HuH-7 (cell line): ENCODE data around the gene LMAN1L.

Experiments
- DNase-seq: peaks from one replicate; pipeline ENCODE4 v3.0.0; 2011; ENCODE audit warnings: low spot score

LMAN1L gene

GRCh38 chr15:74794248-74794969 lies 18.2 kb upstream of the LMAN1L start:
- no peak for DNase-seq

GRCh38 chr15:74794970-74795349 lies 17.7 kb upstream of the LMAN1L start:
- no peak for DNase-seq

DNA sequence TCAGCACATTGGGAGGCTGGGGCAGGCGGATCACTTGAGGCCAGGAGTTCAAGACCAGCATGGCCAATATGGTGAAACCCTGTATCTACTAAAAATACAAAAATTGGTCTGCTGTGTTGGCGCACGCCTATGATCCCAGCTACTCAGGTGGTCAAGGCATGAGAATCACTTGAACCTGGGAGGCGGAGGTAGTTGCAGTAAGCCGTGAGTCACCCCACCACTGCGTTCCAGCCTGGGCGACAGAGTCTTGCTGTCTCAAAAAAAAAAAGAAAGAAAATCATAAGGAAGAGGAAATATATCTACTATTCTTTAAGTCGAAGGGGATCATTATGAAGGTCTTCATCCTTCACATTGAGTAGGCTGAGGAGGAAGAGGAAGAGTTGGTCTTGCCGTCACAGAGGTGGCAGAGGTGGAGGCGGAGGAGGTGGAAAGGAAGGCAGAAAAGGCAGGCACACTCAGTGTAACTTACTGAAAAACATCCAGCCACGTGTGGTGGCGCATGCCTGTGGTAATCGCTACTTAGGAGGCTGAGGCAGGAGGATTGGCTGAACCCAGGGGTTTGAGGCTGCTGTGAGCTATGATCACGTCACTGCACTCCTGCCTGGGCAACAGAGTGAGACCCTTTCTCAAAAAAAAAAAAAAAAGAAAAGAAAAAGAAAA lies 16.5 kb upstream of the LMAN1L start:
- DNase-seq: no peak

DNA sequence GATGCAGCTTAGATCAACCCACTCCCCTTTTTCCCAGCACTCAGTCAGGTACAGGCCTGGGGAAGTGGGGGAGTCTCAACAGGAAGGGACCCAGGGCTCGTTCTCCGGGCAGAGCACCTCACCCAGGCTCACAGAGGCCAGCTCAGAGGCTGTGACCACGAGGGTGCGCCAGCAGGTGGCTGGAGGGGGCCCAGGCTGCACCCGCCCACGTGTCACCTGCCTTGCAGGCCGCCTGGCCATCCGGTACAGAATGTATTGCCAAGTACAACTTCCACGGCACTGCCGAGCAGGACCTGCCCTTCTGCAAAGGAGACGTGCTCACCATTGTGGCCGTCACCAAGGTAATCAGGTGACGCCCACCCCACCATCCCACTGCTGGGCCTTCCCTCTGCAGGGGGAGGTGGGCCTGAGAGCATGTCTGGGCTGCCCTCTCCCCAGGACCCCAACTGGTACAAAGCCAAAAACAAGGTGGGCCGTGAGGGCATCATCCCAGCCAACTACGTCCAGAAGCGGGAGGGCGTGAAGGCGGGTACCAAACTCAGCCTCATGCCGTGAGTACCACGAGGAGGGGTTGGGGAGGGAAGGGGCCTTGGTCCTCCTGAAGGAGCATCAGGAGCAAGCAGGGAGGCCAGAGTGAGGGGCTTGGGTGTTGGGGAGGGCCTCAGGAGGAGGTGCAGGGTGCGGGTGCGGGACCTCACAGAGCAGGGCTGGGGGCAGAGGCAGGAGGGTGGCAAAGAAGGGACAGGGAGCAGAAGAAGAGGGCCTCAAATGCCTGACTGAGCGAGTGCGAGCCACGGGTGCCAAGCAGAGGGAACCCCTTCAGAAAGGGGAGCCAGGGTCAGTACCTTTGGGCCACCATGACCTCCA lies 14.0 kb upstream of the LMAN1L start:
- DNase-seq: no peak

GRCh38 chr15:74799255-74799855 lies 13.3 kb upstream of the LMAN1L start:
- DNase-seq: no peak

GRCh38 chr15:74799856-74800558 lies 12.6 kb upstream of the LMAN1L start:
- peak; percentile 98 for DNase-seq

- no peak for DNase-seq
Observed at GRCh38 chr15:74800559-74801094, 12.0 kb upstream of the LMAN1L start.

- no peak for DNase-seq
Observed at GRCh38 chr15:74801311-74801997, 11.2 kb upstream of the LMAN1L start.

- DNase-seq: no peak
Observed at GRCh38 chr15:74802290-74802689, 10.3 kb upstream of the LMAN1L start.

DNA sequence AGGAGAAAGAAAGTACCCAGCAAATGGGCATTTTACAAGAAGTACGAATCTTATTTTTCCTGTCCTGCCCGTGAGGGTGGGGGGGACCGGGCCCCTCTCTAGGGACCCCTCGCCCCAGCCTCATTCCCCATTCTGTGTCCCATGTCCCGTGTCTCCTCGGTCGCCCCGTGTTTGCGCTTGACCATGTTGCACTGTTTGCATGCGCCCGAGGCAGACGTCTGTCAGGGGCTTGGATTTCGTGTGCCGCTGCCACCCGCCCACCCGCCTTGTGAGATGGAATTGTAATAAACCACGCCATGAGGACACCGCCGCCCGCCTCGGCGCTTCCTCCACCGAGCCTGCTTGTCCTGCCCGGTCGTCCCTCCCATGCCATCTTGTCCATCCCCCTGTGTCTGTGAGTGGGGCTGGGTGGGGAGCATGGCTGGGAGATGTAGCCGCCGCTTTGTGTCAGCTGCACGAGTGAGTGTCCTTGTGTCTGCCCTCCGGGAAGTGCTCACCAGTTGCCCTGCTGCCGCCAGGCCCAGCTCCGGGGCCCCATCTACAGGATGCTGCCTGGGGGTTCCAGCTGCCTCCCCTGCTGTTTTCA lies 9.7 kb upstream of the LMAN1L start:
- DNase-seq: no peak

GRCh38 chr15:74804935-74805334 lies 7.7 kb upstream of the LMAN1L start:
- DNase-seq: no peak

GRCh38 chr15:74807282-74807681 lies 5.4 kb upstream of the LMAN1L start:
- DNase-seq: no peak

GRCh38 chr15:74808078-74808839 lies 4.4 kb upstream of the LMAN1L start:
- no peak for DNase-seq

GRCh38 chr15:74808840-74809229 lies 3.8 kb upstream of the LMAN1L start:
- peak; percentile 72 for DNase-seq

DNA sequence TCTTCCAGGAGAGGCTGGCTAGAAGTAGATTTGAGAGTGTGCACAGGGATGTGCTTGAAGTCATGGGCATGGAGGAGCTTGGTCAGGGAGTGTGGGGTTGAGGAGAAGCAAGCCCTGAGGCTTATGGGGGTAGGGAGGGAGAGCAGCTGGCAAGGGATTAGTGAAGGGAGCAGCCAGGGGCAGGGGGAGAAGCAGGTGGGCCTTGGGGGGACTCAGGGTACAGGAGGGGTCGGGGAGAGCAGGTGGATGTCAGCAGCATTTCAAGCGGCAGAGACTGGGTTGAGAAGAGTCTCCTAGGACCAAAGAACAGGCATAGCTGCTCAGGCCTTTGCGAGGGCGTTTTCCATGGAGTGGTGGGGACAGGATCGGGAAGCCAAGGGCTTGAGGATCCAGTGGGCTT lies 3.4 kb upstream of the LMAN1L start:
- no peak for DNase-seq

DNA sequence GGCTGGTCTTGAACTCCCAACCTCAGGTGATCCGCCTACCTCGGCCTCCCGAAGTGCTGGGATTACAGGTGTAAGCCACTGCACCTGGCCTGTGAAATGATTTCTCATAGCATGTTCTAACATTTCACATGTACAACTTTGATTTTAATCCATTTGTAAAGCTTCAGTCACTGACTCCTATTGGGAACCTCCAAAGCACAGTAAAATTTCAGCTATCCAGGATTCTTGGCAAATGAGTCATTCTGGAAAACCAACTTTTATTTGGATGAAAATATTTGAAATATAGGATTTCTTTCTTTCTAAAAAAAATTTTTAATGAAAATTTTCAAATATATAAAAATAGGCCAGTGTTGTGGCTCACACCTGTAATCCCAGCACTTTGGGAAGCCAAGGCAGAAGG lies 2.7 kb upstream of the LMAN1L start:
- no peak for DNase-seq

DNA sequence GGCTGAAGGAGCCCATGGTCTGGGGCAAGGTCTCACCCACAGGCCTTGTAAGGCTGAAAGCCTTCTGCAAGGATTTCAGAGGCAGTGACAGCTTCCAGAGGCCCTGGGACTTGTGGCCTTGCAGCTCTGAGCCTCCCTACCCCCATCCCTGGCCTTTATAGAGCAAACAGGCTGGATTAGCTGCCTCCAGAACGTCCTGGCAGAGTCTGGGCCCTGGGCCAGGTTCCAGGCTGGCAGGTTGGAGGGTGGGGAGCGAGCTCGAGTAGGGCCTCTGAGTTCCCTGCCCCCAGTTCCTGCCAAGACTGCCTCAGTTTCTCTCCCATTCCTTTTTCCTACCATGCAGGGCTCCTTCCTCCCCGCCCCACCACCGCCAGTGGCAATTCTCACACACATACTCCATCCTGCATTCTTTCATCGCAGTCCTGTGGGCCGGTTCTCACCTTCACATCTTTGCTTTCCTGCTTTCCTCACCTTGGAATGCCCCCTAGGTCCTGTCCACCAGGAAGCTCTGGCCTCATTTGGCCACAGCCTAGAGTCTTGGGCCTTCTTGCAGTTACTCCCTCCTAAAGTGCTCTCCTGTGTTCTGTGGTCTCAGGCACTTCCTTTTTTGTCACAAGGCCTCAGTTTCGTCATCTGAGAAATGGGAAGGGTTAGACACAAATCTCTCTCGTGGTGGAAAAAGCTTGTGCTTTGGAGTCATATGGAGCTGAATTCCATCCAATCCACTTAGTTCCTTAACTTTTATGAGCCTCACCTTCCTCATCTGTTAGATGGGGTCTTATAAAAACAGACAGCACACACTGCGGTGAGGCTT lies 2.7 kb downstream of the LMAN1L start:
- no peak for DNase-seq

GRCh38 chr15:74815961-74816360 lies 3.3 kb downstream of the LMAN1L start:
- no peak for DNase-seq
